ENCODE results near the gene POLA1. TPM values are rescaled to one million over a fixed set of nuclear protein-coding genes. Genes with fewer than 3 reads are reported as not detected.

Gene POLA1
- total and polyA plus RNA-seq, 7 donors, result 3.5 to 9.4 (median 6.8) TPM

- 73 to 91% (median 84%) methylated on average over 5 of the region's 5 CpGs for WGBS, 3 donors
- no peak for ATAC-seq
Measured at GRCh38 chrX:24982306-24982965, 288.7 kb downstream of the POLA1 start.

GRCh38 chrX:24983931-24984330, 290.2 kb downstream of the POLA1 start:
- Histone ChIP-seq H3K4me3 (no peak overlapping the region), H3K27me3 (ENCODE audit: insufficient read depth in 3 of 3, low read length in 2 of 3) (peaks cover 0 to 6% (median 0%) of the 10 kb centered on the region in 3 donors), H3K4me1 (no peaks in the 10 kb centered on the region), H3K36me3 (ENCODE audit: insufficient read depth in 1 of 2, low read depth in 1 of 2) (no peaks in the 10 kb centered on the region), H3K27ac (no peak overlapping the region), H3K9me3 (no peaks in the 10 kb centered on the region)
- intact Hi-C loops (cut with DNase I), result no loop called here
- WGBS, 3 donors, result 77 to 98% (median 92%) methylated on average over 3 of the region's 3 CpGs
- no peak for TF ChIP-seq CTCF (IDR thresholded peaks at IDR 0.05)
- DNase-seq, result no peak
- no peak for ATAC-seq

More at GRCh38 chrX:24982306-24982965, 288.7 kb downstream of the POLA1 start:
- intact Hi-C loops (cut with DNase I), result no loop called here
- Histone ChIP-seq H3K9me3 (no peaks in the 10 kb centered on the region), H3K27me3 (ENCODE audit: insufficient read depth in 3 of 3, low read length in 2 of 3) (peaks cover 0 to 6% (median 0%) of the 10 kb centered on the region in 3 donors), H3K4me1 (no peaks in the 10 kb centered on the region), H3K4me3 (no peak overlapping the region), H3K27ac (no peak overlapping the region), H3K36me3 (ENCODE audit: insufficient read depth in 1 of 2, low read depth in 1 of 2) (no peaks in the 10 kb centered on the region)
- TF ChIP-seq CTCF (IDR thresholded peaks at IDR 0.05), result no peak
- no peak for DNase-seq

- Histone ChIP-seq H3K4me3 (no peak overlapping the region), H3K9me3 (no peaks in the 10 kb centered on the region), H3K27me3 (ENCODE audit: insufficient read depth in 3 of 3, low read length in 2 of 3) (peaks cover 0 to 6% (median 0%) of the 10 kb centered on the region in 3 donors), H3K27ac (no peak overlapping the region), H3K36me3 (ENCODE audit: insufficient read depth in 1 of 2, low read depth in 1 of 2) (no peaks in the 10 kb centered on the region), H3K4me1 (no peaks in the 10 kb centered on the region)
- DNase-seq (no peak), ATAC-seq (no peak)
- intact Hi-C loops (cut with DNase I), result no loop called here
- WGBS, 3 donors, result 64 to 100% (median 93%) methylated on average over 1 of the region's 1 CpG
- TF ChIP-seq CTCF (IDR thresholded peaks at IDR 0.05), result no peak
Measured at GRCh38 chrX:24985120-24985519, 291.4 kb downstream of the POLA1 start.

GRCh38 chrX:24987731-24988130, 294.0 kb downstream of the POLA1 start:
- DNase-seq (no peak), ATAC-seq (no peak)
- no peak for TF ChIP-seq CTCF (IDR thresholded peaks at IDR 0.05)
- Histone ChIP-seq H3K4me1 (no peaks in the 10 kb centered on the region), H3K36me3 (ENCODE audit: insufficient read depth in 1 of 2, low read depth in 1 of 2) (no peaks in the 10 kb centered on the region), H3K27me3 (ENCODE audit: insufficient read depth in 3 of 3, low read length in 2 of 3) (peaks cover 0 to 2% (median 0%) of the 10 kb centered on the region in 3 donors), H3K9me3 (no peaks in the 10 kb centered on the region), H3K4me3 (no peak overlapping the region), H3K27ac (no peak overlapping the region)
- intact Hi-C loops (cut with DNase I), result no loop called here
- WGBS, 3 donors, result 58 to 90% (median 71%) methylated on average over 4 of the region's 4 CpGs

GRCh38 chrX:24988314-24988713, 294.6 kb downstream of the POLA1 start:
- intact Hi-C loops (cut with DNase I), result no loop called here
- Histone ChIP-seq H3K9me3 (no peaks in the 10 kb centered on the region), H3K4me1 (no peaks in the 10 kb centered on the region), H3K4me3 (no peak overlapping the region), H3K27me3 (ENCODE audit: insufficient read depth in 3 of 3, low read length in 2 of 3) (peaks cover 0 to 5% (median 0%) of the 10 kb centered on the region in 3 donors), H3K36me3 (ENCODE audit: insufficient read depth in 1 of 2, low read depth in 1 of 2) (no peaks in the 10 kb centered on the region), H3K27ac (no peak overlapping the region)
- ATAC-seq (no peak), DNase-seq (no peak)
- 62 to 74% (median 70%) methylated on average over 4 of the region's 4 CpGs for WGBS, 3 donors
- no peak for TF ChIP-seq CTCF (IDR thresholded peaks at IDR 0.05)

Data from psoas muscle (tissue), 8 donors.